Measurements from ENCODE around the gene RPL22L1.

DNA sequence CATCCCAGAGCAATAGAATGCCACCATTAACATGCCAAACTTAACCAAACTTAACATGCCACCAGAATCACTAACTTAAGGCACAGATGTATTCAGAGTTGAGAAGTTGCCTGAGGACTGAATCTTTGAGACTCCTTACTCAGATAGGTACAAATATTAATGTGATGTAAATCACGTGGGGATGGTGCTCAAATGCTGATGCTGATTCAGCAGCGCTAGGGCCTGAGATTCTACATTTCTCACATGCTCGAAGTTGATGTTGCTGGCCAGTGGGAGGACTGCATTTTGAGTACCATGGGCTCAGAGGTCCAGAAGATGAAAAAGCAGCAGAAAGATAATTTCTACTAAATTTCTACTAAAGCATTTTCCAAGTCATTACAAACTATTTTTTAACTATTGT lies 54.1 kb downstream of the RPL22L1 start:
- TF ChIP-seq CTCF (conservative IDR thresholded peaks at IDR 0.05; ENCODE audit: low read depth, low read length) (no peak), POLR2A (IDR thresholded peaks at IDR 0.05; ENCODE audit: low read depth, low read length) (no peak), USF2 (IDR thresholded peaks at IDR 0.05; ENCODE audit: low read depth, low read length) (no peak), RCOR1 (IDR thresholded peaks at IDR 0.05; ENCODE audit: insufficient replicate concordance, low read length) (no peak), MXI1 (IDR thresholded peaks at IDR 0.05; ENCODE audit: borderline replicate concordance, low read depth, low read length) (no peak), NFE2L2 (IDR thresholded peaks at IDR 0.05; ENCODE audit: low read depth, low read length) (no peak), RFX5 (IDR thresholded peaks at IDR 0.05; ENCODE audit: low read depth, low read length) (no peak), MAFK (IDR thresholded peaks at IDR 0.05; ENCODE audit: low read depth, low read length) (peak; percentile 4; the same call in 1 of the 2 replicates), BHLHE40 (IDR thresholded peaks at IDR 0.05; ENCODE audit: low read depth, low read length) (no peak), RAD21 (IDR thresholded peaks at IDR 0.05; ENCODE audit: low read length) (no peak)
- TF ChIP-seq, protein P1, sequence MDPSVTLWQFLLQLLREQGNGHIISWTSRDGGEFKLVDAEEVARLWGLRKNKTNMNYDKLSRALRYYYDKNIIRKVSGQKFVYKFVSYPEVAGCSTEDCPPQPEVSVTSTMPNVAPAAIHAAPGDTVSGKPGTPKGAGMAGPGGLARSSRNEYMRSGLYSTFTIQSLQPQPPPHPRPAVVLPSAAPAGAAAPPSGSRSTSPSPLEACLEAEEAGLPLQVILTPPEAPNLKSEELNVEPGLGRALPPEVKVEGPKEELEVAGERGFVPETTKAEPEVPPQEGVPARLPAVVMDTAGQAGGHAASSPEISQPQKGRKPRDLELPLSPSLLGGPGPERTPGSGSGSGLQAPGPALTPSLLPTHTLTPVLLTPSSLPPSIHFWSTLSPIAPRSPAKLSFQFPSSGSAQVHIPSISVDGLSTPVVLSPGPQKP (IDR thresholded peaks at IDR 0.05; ENCODE audit: borderline replicate concordance, low read depth, low read length): no peak
